ENCODE measurements around the gene KDM4B. TPM values are rescaled to one million over a fixed set of nuclear protein-coding genes. Genes with fewer than 3 reads are reported as not detected.

The KDM4B gene
- total RNA-seq, 1 donor from 2014 or later, result 34.1 TPM

GRCh38 chr19:5080030-5080654 lies 111.2 kb downstream of the KDM4B start:
- intact Hi-C loops (cut with micrococcal nuclease), result no loop called here

GRCh38 chr19:5080809-5081208 lies 111.9 kb downstream of the KDM4B start:
- DNase-seq, result no peak
- Histone ChIP-seq H3K36me3 (peaks cover 63% of the 10 kb centered on the region), H3K27ac (replicated peaks) (no peak overlapping the region), H3K27me3 (ENCODE audit: low read depth) (no peaks in the 10 kb centered on the region), H3K4me1 (peaks cover 30% of the 10 kb centered on the region), H3K4me3 (no peak overlapping the region), H3K9me3 (replicated peaks) (no peaks in the 10 kb centered on the region)
- intact Hi-C loops (cut with micrococcal nuclease), result no loop called here
- no peak for TF ChIP-seq CTCF (IDR thresholded peaks at IDR 0.05; ENCODE audit: borderline replicate concordance)

More at GRCh38 chr19:5080030-5080654, 111.2 kb downstream of the KDM4B start:
- Histone ChIP-seq H3K4me1 (peaks cover 36% of the 10 kb centered on the region), H3K27me3 (ENCODE audit: low read depth) (no peaks in the 10 kb centered on the region), H3K4me3 (no peak overlapping the region), H3K9me3 (replicated peaks) (no peaks in the 10 kb centered on the region), H3K27ac (replicated peaks) (no peak overlapping the region), H3K36me3 (peaks cover 64% of the 10 kb centered on the region)
- no peak for TF ChIP-seq CTCF (IDR thresholded peaks at IDR 0.05; ENCODE audit: borderline replicate concordance)
- DNase-seq, result no peak

GRCh38 chr19:5081443-5082161 lies 112.7 kb downstream of the KDM4B start:
- H3K36me3 ChIP-seq, result peaks cover 67% of the 10 kb centered on the region
- H3K27ac ChIP-seq (replicated peaks), result no peak overlapping the region
- H3K9me3 ChIP-seq (replicated peaks), result no peaks in the 10 kb centered on the region
- no peak overlapping the region for H3K4me3 ChIP-seq
- intact Hi-C loops (cut with micrococcal nuclease), result no loop called here
- no peaks in the 10 kb centered on the region for H3K27me3 ChIP-seq (ENCODE audit: low read depth)
- DNase-seq, result no peak
- no peak for TF ChIP-seq CTCF (IDR thresholded peaks at IDR 0.05; ENCODE audit: borderline replicate concordance)
- peaks cover 30% of the 10 kb centered on the region for H3K4me1 ChIP-seq

GRCh38 chr19:5083547-5083965 lies 114.6 kb downstream of the KDM4B start:
- Histone ChIP-seq H3K27ac (replicated peaks) (peak overlapping the region; percentile 23), H3K36me3 (peaks cover 68% of the 10 kb centered on the region), H3K27me3 (ENCODE audit: low read depth) (no peaks in the 10 kb centered on the region), H3K9me3 (replicated peaks) (no peaks in the 10 kb centered on the region), H3K4me3 (no peak overlapping the region), H3K4me1 (peaks cover 23% of the 10 kb centered on the region)
- TF ChIP-seq CTCF (IDR thresholded peaks at IDR 0.05; ENCODE audit: borderline replicate concordance), result no peak
- DNase-seq, result peak; percentile 37
- intact Hi-C loops (cut with micrococcal nuclease), result no loop called here

- no peak for TF ChIP-seq CTCF (IDR thresholded peaks at IDR 0.05; ENCODE audit: borderline replicate concordance)
- intact Hi-C loops (cut with micrococcal nuclease), result no loop called here
- Histone ChIP-seq H3K9me3 (replicated peaks) (no peaks in the 10 kb centered on the region), H3K27ac (replicated peaks) (no peak overlapping the region), H3K36me3 (peaks cover 56% of the 10 kb centered on the region), H3K4me3 (no peak overlapping the region), H3K27me3 (ENCODE audit: low read depth) (no peaks in the 10 kb centered on the region), H3K4me1 (peaks cover 21% of the 10 kb centered on the region)
- DNase-seq, result no peak
These were observed 116.7 kb downstream of the KDM4B start for GRCh38 chr19:5085566-5085965.

Data from left ventricle myocardium inferior (tissue), 1 donor.